K562 (cell line): Measurements from ENCODE around the gene RFLNA.

Experiments
- BACH1 ChIP-seq: fragments of 200-800 bp; sonication (Bioruptor generic); IDR thresholded peaks from 2 replicates; pipeline ENCODE4 v1.6.1; 2016; ENCODE audit warnings: missing genetic modification characterization, missing compliant biosample characterization
- CEBPB ChIP-seq: fragments of 450-650 bp; IDR thresholded peaks from 2 replicates; pipeline ENCODE4 v1.6.1; 2016; ENCODE audit warnings: missing genetic modification characterization, missing compliant biosample characterization
- SIN3A ChIP-seq, 2 experiments: fragments of 150-350 bp in 1 of 2; IDR thresholded peaks; 2 replicates each; pipeline ENCODE4 v1.6.1; 2011 to 2016; ENCODE audit warnings: borderline replicate concordance in 2 of 2, low read depth in 2 of 2, low read length in 2 of 2, mild to moderate bottlenecking in 2 of 2, moderate library complexity in 2 of 2; ENCODE audit not compliant: control insufficient read depth in 1 of 2
- U2AF1 ChIP-seq: fragments of 200-400 bp; formaldehyde crosslinking; optimal IDR thresholded peaks from 2 replicates; pipeline ENCODE3; 2017; ENCODE audit warnings: mild to moderate bottlenecking, low read depth, low read length, moderate library complexity
- ZBTB11 ChIP-seq, 3 experiments: fragments of 200-800 bp in 1 of 3; fragments of 250-450 bp in 1 of 3; fragments of 450-650 bp in 1 of 3; sonication (Bioruptor Pico) in 1 of 3; sonication (Bioruptor generic) in 1 of 3; formaldehyde crosslinking in 1 of 3; IDR thresholded peaks; 2 replicates each; pipeline versions ENCODE4 v1.6.1 to v1.8.0; 2016 to 2022; ENCODE audit warnings: mild to moderate bottlenecking in 2 of 3, missing genetic modification characterization in 2 of 3, missing compliant biosample characterization in 1 of 3, moderate library complexity in 1 of 3

DNA sequence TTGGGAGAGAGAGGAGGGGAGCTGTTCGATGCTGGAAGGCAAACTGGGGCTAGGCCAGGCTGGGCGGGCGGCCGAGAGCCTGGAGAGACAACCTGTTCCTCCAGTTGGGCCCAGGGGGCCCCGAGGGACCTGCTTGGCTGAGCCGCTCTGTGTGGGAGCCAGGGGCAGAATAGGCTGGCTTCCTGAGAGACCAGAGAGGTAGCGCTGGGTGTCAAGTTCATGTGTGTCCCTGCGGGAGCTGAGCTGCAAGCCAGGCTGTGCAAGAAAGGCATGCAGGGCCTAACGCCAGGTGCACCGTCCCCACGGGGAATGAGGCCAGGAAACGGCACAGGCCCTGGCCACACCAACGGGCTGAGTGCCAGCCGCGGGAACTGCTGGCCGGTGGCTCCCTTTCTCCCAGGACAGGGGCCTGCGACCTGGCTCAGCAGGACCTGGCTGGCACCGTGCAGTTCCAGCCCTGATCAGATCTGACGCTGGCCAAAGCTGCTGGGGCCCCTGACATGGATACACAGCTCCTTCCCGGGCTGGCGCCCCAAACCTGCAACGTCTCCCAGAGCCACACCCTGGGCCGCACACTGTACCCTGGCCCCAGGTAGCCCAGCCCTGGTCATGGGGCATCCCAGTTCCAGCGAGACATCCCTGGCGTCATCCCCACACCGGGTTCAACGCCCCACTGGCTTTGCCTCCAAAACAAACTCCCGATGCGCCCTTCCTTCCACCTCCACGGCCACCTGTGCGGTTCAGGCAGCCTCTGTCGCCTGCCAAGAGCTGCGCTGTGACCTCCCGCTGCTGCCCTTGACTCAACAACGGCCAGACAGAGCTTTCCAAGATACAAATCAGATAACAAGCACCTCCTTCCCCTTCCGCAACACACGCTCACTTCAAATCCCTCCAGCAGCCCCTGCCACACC is 65.0 kb downstream of the RFLNA start:
- TF ChIP-seq ZBTB11 (CRISPR knock-in tag; IDR thresholded peaks at IDR 0.05): no peak
- TF ChIP-seq CEBPB (tag): no peak
- no peak for TF ChIP-seq SIN3A (IDR thresholded peaks at IDR 0.05; ENCODE audit: borderline replicate concordance in 2 of 2, control insufficient read depth in 1 of 2, low read depth in 2 of 2, low read length in 2 of 2)
- no peak for TF ChIP-seq BACH1
- TF ChIP-seq U2AF1: no peak
